Smooth muscle cell of the brain vasculature (primary cell): Measurements from ENCODE around the gene LBHD2.

Experiments
- DNase-seq: peaks from one replicate; pipeline ENCODE4 v3.0.0-alpha.2; 2012; ENCODE audit warnings: low read depth, low spot score

The LBHD2 gene

GRCh38 chr14:103132381-103133209 is 48.6 kb downstream of the LBHD2 start:
- DNase-seq: peak; percentile 55

GRCh38 chr14:103133210-103134140 is 49.5 kb downstream of the LBHD2 start:
- DNase-seq: no peak

GRCh38 chr14:103134405-103134804 is 50.4 kb downstream of the LBHD2 start:
- DNase-seq: no peak

GRCh38 chr14:103134919-103135318 is 50.9 kb downstream of the LBHD2 start:
- no peak for DNase-seq

GRCh38 chr14:103135333-103136260 is 51.6 kb downstream of the LBHD2 start:
- no peak for DNase-seq

- DNase-seq: no peak
Measured at GRCh38 chr14:103136388-103137271, 52.6 kb downstream of the LBHD2 start.

GRCh38 chr14:103137689-103138300 is 53.8 kb downstream of the LBHD2 start:
- no peak for DNase-seq

- DNase-seq: no peak
Measured at GRCh38 chr14:103138301-103139131, 54.5 kb downstream of the LBHD2 start.

- DNase-seq: no peak
Measured at GRCh38 chr14:103139132-103140025, 55.4 kb downstream of the LBHD2 start.
